ENCODE measurements around the gene CTIF. TPM values are rescaled to one million over a fixed set of nuclear protein-coding genes. Genes with fewer than 3 reads are reported as not detected.

CTIF gene
- polyA plus RNA-seq, 4 donors: 16.6 to 26.9 (median 22.9) TPM

DNA sequence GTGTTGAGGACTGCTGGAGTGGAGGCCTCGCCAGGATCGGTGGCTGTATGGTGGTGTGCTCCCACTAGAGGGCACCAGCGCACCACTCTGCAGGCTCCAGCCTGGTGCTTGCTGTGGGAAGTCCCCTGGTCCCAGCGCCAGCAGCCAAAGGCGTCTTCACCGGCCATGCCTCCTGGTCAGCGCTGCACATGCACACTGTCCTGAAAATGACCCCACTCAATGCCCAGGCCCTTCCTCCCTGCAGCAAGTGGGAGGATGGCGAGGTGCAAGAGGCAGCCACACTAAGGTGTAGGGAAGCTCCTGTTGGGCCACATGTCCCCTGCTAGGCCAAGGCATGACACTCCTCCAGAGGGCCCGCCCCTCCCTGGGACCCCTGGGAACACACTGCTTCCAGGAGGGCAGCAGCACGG lies 136.5 kb downstream of the CTIF start:
- DNase-seq (ENCODE audit: low read depth in 4 of 4, low spot score in 2 of 4): peak in 3 of 4 donors; percentile 61 to 77 (median 63)

GRCh38 chr18:48675912-48676311 lies 137.1 kb downstream of the CTIF start:
- no peak for DNase-seq (ENCODE audit: low read depth in 4 of 4, low spot score in 2 of 4)

DNA sequence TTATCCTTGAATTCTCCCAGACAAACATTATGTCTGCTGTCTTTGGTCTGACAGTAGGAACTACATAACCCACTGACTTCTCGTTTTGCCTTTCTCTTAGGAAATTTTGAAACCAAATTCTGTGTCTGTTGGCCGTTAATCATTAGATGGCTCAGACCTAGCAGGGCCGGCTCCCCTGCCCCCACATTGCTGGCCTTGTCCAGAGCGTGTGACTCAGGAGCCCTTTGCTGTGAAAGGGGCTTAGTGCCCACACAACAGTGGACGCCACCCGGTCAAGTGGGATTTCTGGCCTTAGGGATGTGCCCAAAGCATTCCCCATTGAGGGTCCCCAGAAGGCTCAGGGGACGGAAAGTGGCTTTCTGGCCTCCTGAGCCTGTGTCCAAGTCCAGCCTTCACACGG lies 137.5 kb downstream of the CTIF start:
- DNase-seq (ENCODE audit: low read depth in 4 of 4, low spot score in 2 of 4): no peak

GRCh38 chr18:48676756-48677368 lies 138.0 kb downstream of the CTIF start:
- no peak for DNase-seq (ENCODE audit: low read depth in 4 of 4, low spot score in 2 of 4)

DNA sequence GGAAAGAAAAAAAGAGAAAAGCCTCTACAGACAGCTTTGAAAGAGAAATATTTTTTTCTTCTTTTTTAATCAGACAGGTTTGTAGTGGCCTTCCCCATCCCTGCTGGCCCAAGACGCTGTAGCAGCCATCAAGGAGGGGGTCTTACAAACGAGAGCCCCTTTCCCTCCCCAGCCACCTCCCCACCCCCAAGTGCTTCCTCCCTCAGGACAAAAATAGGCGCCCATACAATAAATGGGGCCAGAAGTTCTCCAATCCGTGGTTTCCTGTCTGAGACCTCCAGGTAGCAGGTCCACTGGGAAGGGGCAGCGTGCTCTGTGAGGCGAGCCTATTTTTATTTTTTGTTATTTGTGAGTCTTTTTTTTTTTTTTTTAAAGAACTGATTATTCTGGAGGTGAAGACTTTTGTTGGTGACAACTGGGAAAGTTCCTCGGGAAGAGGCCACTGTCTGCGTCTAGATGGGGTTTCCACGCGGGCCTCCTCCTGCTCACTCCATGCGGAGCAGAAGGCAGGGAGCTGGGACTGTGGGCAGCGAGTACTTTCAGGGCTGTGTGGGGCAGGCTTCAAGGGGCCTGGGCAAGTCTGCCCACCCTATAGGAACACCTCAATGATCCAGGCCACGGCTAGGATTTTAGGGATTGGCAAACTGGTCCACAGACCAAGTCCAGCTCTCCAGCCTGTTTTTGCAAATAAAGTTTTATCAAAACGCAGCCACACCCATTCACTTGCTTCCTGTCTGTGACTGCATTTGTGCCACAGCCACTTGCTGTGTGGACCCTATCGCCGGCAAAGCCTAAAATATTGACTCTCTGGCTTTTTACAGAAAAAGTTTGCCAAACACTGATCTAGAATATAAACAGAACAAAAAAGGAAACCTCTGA lies 139.6 kb downstream of the CTIF start:
- DNase-seq (ENCODE audit: low read depth in 4 of 4, low spot score in 2 of 4): no peak

DNA sequence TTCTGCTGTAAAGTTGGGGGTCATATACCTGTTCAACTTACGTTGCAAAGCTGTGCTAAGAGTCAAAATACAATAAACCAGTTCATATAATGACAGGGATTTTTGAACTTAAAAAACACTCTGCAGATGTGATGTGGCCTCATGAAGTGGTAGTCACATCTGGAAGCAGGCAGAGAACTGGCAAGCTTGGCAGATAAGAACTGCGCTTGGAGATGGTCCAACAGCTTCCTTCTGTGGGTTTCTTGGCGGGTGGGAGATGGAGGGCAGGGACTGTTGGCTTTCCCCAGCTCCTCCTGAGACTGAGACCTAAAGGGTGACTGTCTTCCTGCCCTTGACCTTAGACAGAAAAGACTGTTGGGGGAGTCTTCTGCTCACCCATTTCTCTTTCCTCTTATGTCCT lies 140.4 kb downstream of the CTIF start:
- DNase-seq (ENCODE audit: low read depth in 4 of 4, low spot score in 2 of 4): no peak

DNA sequence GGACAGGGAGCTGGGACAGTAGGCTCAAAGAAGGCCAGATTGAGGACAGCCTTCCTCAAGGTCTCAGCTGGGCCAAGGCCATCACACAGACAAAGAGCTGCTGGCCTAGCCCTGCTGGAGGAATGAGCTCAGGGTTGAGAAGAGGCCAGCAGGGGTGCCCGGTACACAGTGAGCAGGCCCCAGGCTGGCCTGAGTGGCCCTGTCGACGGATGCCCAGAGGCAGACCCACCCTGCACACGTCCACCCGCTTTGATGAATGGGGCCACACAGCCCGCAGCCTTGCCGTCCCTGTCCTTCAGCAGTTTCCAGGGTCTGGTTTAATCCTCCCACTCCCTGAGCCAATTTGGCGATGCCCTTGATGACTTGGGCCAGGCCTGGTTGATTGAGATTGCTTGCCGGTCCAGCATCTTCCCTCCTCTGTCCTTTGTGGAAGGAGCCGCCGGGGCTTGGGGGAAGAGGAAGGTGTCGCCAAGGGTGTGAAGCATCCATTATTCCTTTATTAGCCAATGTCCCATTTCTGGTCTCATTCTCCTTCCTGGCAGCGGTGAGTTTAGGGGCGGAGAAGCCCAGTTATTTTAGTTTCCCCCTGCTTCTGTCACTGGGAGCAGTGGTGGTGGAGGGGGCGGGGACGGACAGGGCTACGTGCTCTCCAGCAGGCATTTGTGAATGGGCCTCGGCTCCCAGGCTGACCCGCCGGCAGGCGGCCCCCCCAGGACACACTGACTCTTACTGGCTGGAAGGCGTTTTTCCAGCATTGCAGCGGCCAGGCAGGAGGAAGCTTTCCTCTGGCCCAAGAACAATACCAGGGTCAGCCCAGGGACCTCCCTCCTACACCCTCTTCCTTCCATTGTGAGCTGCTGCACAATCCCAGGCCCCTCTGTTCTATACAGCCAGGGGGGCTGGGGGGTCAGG lies 141.8 kb downstream of the CTIF start:
- no peak for DNase-seq (ENCODE audit: low read depth in 4 of 4, low spot score in 2 of 4)

DNA sequence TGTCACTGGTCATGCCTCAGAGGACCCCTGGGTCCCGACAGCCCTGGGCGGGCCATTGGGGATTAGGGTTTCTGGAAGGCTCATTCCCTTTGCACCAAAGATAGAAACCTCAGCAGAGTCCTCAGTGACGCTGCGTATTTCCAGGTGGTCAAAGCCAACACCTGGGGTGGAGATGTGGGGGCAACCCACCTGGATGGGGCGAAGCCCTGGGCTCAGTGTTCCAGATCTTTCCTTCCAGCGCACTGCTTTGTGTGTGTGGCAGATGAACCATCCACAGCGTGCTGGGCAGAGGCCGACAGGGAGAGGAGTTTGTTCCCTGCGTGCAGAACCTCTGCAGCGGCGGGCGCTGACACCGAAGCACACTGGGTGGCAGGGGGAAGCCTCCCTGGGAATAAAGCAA lies 143.9 kb downstream of the CTIF start:
- DNase-seq (ENCODE audit: low read depth in 4 of 4, low spot score in 2 of 4): no peak

- DNase-seq (ENCODE audit: low read depth in 4 of 4, low spot score in 2 of 4): no peak
Measured at GRCh38 chr18:48683197-48683596, 144.4 kb downstream of the CTIF start.

DNA sequence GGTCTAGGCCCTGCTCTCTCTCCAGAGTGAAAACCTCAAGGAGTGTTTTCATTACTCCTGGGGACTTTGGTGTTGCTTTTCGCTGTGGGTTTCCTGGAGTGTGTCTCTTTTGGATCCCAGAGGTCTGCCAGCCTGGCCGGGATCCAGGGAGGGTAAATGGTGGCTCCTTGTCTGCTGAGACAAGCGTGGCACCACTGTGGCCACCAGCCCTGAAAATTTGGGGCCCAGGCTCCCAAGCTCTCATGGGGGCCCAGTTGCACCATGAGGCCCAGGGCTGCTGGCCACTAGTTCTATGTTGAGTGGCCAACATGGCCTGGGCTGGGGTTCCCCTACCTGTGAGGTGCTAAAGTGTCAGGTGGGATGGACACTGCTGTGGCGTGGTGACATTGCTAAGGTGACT lies 144.8 kb downstream of the CTIF start:
- no peak for DNase-seq (ENCODE audit: low read depth in 4 of 4, low spot score in 2 of 4)

DNA sequence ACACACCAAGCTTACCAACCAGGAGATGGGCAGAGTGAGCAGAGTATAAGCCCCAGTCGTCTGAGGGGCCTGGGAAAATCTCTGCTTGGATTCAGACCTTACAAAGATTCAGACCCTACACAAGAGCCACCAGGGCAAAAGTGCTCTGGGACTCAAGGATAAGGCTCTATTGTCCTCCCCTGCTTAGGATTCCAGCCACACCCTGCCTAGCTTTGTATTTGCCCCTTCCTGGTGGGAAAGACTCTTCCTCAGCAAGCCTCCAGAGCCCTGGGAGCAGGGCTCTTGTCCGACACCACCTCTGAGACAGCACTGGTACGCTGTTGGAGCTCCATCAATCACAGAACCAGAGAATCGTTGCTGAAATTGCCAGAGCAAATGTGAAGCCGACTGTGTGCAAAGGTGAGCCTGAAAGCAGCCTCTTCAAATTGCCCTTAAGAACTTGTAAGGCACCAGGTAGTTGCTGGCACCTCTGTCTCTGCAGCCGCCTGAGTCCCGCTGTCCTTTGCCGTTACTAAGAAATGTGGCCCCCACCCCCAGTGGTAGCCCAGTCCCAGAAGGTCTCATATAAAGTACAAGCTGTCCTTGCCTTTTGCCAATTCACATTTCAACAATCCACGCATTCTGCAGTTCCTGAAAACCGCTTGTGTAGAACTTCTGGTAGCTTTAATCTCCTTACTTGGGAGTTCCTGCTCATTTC lies 148.7 kb downstream of the CTIF start:
- DNase-seq (ENCODE audit: low read depth in 4 of 4, low spot score in 2 of 4): no peak

- no peak for DNase-seq (ENCODE audit: low read depth in 4 of 4, low spot score in 2 of 4)
Measured at GRCh38 chr18:48688961-48689360, 150.1 kb downstream of the CTIF start.

- DNase-seq (ENCODE audit: low read depth in 4 of 4, low spot score in 2 of 4): no peak
Measured at GRCh38 chr18:48689548-48689947, 150.7 kb downstream of the CTIF start.

- DNase-seq (ENCODE audit: low read depth in 4 of 4, low spot score in 2 of 4): no peak
Measured at GRCh38 chr18:48690494-48690893, 151.7 kb downstream of the CTIF start.

GRCh38 chr18:48693006-48693405 lies 154.2 kb downstream of the CTIF start:
- no peak for DNase-seq (ENCODE audit: low read depth in 4 of 4, low spot score in 2 of 4)

GRCh38 chr18:48693625-48694262 lies 154.9 kb downstream of the CTIF start:
- no peak for DNase-seq (ENCODE audit: low read depth in 4 of 4, low spot score in 2 of 4)

DNA sequence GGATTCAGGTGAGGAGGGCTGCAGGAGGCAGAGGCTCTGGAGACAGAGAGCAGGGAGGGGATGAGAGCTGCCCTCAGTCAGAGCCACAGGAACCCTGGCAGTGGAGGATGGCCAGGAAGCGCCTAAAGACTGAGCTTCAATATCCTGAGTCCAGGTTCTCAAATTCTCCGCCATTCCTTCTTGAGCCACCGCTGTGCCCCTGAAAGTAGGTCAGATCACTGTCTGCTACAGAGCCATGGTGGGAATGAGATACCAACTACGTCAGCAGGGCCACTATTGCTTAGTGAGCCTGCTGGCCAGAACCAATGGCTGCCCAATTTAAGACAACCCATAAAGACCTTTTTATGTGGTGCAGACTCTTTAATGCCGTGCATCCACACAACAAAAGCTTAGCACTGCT lies 155.5 kb downstream of the CTIF start:
- no peak for DNase-seq (ENCODE audit: low read depth in 4 of 4, low spot score in 2 of 4)

DNA sequence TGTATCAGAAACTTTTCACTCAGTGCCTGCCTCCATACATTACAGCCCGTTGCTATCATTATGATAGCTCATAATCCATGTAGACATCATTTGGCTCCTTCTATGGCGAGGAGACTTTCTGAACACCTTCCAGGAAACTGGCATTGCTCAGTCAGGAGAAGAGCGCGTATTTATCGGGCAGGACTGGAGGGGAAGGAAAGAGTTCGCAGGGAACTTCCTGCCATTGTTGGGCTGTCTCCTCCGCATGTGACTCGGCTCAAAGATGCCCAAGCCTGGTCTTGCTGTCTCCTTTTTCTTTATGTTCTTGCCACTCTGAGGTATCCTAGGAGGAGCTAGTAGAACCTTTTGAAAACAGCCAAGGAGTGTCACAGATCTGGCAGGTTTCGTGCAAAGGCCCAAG lies 156.8 kb downstream of the CTIF start:
- no peak for DNase-seq (ENCODE audit: low read depth in 4 of 4, low spot score in 2 of 4)

- no peak for DNase-seq (ENCODE audit: low read depth in 4 of 4, low spot score in 2 of 4)
Measured at GRCh38 chr18:48696218-48696617, 157.4 kb downstream of the CTIF start.

- DNase-seq (ENCODE audit: low read depth in 4 of 4, low spot score in 2 of 4): no peak
Measured at GRCh38 chr18:48697441-48697840, 158.6 kb downstream of the CTIF start.

All from left renal cortex interstitium (tissue), 4 donors.